ENCODE data around the gene TEX12.

Gene TEX12

DNA sequence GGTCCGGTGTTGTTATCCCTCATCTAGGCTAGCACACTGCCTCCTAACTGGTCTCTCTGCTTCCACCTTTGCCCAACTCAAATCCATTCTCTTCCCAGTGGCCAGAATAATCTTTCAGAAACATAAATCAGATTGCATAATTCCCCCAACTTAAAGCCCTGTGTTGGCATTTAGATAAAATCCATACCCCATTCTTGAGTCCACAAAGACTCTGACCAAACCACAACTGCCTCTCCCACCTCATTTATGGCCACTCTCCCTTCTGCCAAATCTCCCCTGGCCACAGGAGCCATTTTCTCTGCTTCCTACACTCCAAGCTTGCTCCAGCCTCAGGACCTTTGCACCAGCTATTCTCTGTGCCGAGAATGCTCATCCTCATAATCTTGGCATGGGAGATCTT lies 40.1 kb upstream of the TEX12 start:
- TF ChIP-seq REST (IDR thresholded peaks at IDR 0.05; ENCODE audit: insufficient read depth in 1 of 2, low read depth in 2 of 2, low read length in 2 of 2) (no peak), POLR2AphosphoS5 (IDR thresholded peaks at IDR 0.05; ENCODE audit: low read depth, low read length) (no peak), SIN3A (IDR thresholded peaks at IDR 0.05; ENCODE audit: borderline replicate concordance, insufficient read depth, low read length) (no peak), FOXP2 (optimal IDR thresholded peaks at IDR 0.05; ENCODE audit: borderline replicate concordance, extremely low read depth, extremely low read length, insufficient read depth) (no peak)

- TF ChIP-seq REST (IDR thresholded peaks at IDR 0.05; ENCODE audit: insufficient read depth in 1 of 2, low read depth in 2 of 2, low read length in 2 of 2): no peak
- TF ChIP-seq SIN3A (IDR thresholded peaks at IDR 0.05; ENCODE audit: borderline replicate concordance, insufficient read depth, low read length): no peak
- TF ChIP-seq TAF1 (IDR thresholded peaks at IDR 0.05; ENCODE audit: borderline replicate concordance, insufficient read depth, low read length): no peak
- no peak for TF ChIP-seq POLR2AphosphoS5 (IDR thresholded peaks at IDR 0.05; ENCODE audit: low read depth, low read length)
- TF ChIP-seq FOXP2 (optimal IDR thresholded peaks at IDR 0.05; ENCODE audit: borderline replicate concordance, extremely low read depth, extremely low read length, insufficient read depth): no peak
Measured at GRCh38 chr11:112128483-112129121, 38.6 kb upstream of the TEX12 start.

DNA sequence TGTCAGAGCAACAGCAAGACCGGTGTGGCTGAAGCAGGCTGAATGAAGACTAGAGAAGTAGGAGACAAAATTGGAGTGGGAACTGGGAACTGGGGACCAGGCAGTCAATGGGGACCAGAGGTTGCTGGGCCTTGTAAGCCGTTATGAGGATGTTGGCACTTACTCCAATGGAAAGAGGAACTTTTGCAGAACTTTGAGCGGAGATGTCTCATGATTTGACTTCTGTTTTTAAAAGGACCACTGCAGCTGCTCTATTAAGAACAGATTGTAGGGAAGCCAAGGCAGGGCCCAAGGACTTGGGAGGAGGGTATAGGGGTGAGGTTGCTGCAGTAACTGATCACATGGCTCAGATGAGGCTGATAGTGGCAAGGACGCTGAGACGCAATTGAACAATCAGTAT lies 37.5 kb upstream of the TEX12 start:
- no peak for TF ChIP-seq REST (IDR thresholded peaks at IDR 0.05; ENCODE audit: insufficient read depth in 1 of 2, low read depth in 2 of 2, low read length in 2 of 2)
- no peak for TF ChIP-seq SIN3A (IDR thresholded peaks at IDR 0.05; ENCODE audit: borderline replicate concordance, insufficient read depth, low read length)
- TF ChIP-seq FOXP2 (optimal IDR thresholded peaks at IDR 0.05; ENCODE audit: borderline replicate concordance, extremely low read depth, extremely low read length, insufficient read depth): no peak
- TF ChIP-seq TAF1 (IDR thresholded peaks at IDR 0.05; ENCODE audit: borderline replicate concordance, insufficient read depth, low read length): no peak
- TF ChIP-seq POLR2AphosphoS5 (IDR thresholded peaks at IDR 0.05; ENCODE audit: low read depth, low read length): no peak

DNA sequence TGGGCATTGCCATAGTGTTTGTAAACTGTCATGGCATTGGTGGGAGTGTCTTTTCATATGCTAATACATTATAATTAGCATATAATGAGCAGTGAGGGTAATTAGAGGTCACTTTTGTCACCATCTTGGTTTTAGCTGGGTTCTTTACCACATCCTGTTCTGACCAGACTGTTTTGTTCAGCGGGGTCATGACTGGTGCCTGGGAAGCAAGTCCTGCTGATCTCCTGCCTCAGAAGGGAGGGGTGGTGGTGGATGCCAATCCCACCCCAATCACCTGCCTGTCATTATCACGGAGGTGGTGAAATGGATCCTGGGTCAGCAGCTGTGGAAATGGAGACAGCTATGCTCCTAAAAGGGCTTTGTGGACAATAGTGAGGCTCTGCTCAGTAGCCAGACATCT lies 34.4 kb upstream of the TEX12 start:
- TF ChIP-seq FOXP2 (optimal IDR thresholded peaks at IDR 0.05; ENCODE audit: borderline replicate concordance, extremely low read depth, extremely low read length, insufficient read depth): no peak
- TF ChIP-seq SIN3A (IDR thresholded peaks at IDR 0.05; ENCODE audit: borderline replicate concordance, insufficient read depth, low read length): no peak
- TF ChIP-seq TAF1 (IDR thresholded peaks at IDR 0.05; ENCODE audit: borderline replicate concordance, insufficient read depth, low read length): no peak
- no peak for TF ChIP-seq POLR2AphosphoS5 (IDR thresholded peaks at IDR 0.05; ENCODE audit: low read depth, low read length)
- no peak for TF ChIP-seq REST (IDR thresholded peaks at IDR 0.05; ENCODE audit: insufficient read depth in 1 of 2, low read depth in 2 of 2, low read length in 2 of 2)

- no peak for TF ChIP-seq REST (IDR thresholded peaks at IDR 0.05; ENCODE audit: insufficient read depth in 1 of 2, low read depth in 2 of 2, low read length in 2 of 2)
- no peak for TF ChIP-seq POLR2AphosphoS5 (IDR thresholded peaks at IDR 0.05; ENCODE audit: low read depth, low read length)
- TF ChIP-seq TAF1 (IDR thresholded peaks at IDR 0.05; ENCODE audit: borderline replicate concordance, insufficient read depth, low read length): no peak
- no peak for TF ChIP-seq SIN3A (IDR thresholded peaks at IDR 0.05; ENCODE audit: borderline replicate concordance, insufficient read depth, low read length)
- no peak for TF ChIP-seq FOXP2 (optimal IDR thresholded peaks at IDR 0.05; ENCODE audit: borderline replicate concordance, extremely low read depth, extremely low read length, insufficient read depth)
Measured at GRCh38 chr11:112134473-112134872, 32.7 kb upstream of the TEX12 start.

Measured in PFSK-1 (cell line).